GM12878 (cell line): ENCODE results near the gene FCAR.

Experiments
- BCL11A ChIP-seq: IDR thresholded peaks from 2 replicates; pipeline ENCODE4 v1.6.1; 2011; ENCODE audit warnings: low read depth, low read length
- CBX5 ChIP-seq: sonication (generic); IDR thresholded peaks from 2 replicates; pipeline ENCODE4 v1.6.1; 2016; ENCODE audit warnings: low read depth, moderate library complexity, mild to moderate bottlenecking, inconsistent platforms
- CHD2 ChIP-seq: IDR thresholded peaks from 2 replicates; pipeline ENCODE4 v1.6.1; 2011; ENCODE audit warnings: low read depth, low read length, improper control_type of control experiment, borderline replicate concordance
- CTCF ChIP-seq, 3 experiments: IDR thresholded peaks in 2 of 3; conservative IDR thresholded peaks in 1 of 3; 2 replicates each; pipeline ENCODE4 v1.5.1; 2011; ENCODE audit warnings: low read depth in 3 of 3, low read length in 3 of 3, mild to moderate bottlenecking in 3 of 3, control low read depth in 2 of 3, moderate library complexity in 2 of 3, inconsistent platforms in 1 of 3, mixed read lengths in 1 of 3; ENCODE audit not compliant: control insufficient read depth in 2 of 3, insufficient read depth in 1 of 3; ENCODE audit errors: extremely low read depth in 1 of 3
- ESRRA ChIP-seq: IDR thresholded peaks from 2 replicates; pipeline ENCODE4 v1.6.1; 2012; ENCODE audit warnings: mild to moderate bottlenecking, low read length, improper control_type of control experiment
- KDM1A ChIP-seq: fragments of 200-600 bp; sonication (generic); IDR thresholded peaks from 2 replicates; pipeline ENCODE4 v1.6.1; 2016; ENCODE audit warnings: borderline replicate concordance
- KLF5 ChIP-seq: fragments of 450-650 bp; IDR thresholded peaks from 2 replicates; pipeline ENCODE4 v1.6.1; 2014; ENCODE audit warnings: mild to moderate bottlenecking; ENCODE audit not compliant: partially characterized antibody
- MYC ChIP-seq: IDR thresholded peaks from 2 replicates; pipeline ENCODE4 v1.6.1; 2011; ENCODE audit warnings: mild to moderate bottlenecking, low read length, moderate library complexity, inconsistent platforms; ENCODE audit not compliant: insufficient read depth, insufficient replicate concordance, insufficient read length, severe bottlenecking
- NRF1 ChIP-seq: conservative IDR thresholded peaks from 2 replicates; pipeline ENCODE4 v1.6.1; 2011; ENCODE audit warnings: mild to moderate bottlenecking, low read depth, low read length, improper control_type of control experiment
- POLR2A ChIP-seq: IDR thresholded peaks from 2 replicates; pipeline ENCODE4 v1.6.1; 2011; ENCODE audit warnings: low read depth, mild to moderate bottlenecking, low read length
- POU2F2 ChIP-seq: IDR thresholded peaks from 3 replicates; pipeline ENCODE4 v1.6.1; 2011; ENCODE audit warnings: low read depth, mild to moderate bottlenecking, low read length, borderline replicate concordance
- USF2 ChIP-seq: IDR thresholded peaks from 2 replicates; pipeline ENCODE4 v1.6.1; 2011; ENCODE audit warnings: low read depth, low read length, improper control_type of control experiment, borderline replicate concordance
- TF ChIP-seq, protein P1 (sequence below): fragments of 450-650 bp; IDR thresholded peaks from 2 replicates; pipeline ENCODE4 v1.6.1; 2016; ENCODE audit warnings: mild to moderate bottlenecking

DNA sequence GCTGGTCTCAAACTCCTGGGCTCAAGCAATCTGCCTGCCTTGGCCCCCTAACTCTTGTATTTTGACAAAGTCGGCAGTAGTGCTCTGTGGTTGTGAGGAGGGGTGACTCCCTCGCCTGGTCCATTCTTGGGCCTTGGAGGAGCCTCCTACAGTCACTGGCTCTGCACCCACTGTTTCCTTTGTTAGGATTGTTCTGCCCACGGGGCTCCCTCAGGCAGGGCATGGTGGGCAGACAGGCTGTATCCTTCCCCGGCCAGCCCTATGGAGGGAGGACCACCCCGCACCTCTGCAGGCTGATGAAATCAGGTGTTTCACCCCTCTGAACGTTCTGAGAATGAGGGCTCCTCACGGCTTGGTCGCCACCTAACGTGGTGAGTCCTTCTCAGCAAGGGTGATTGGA is 9.2 kb downstream of the FCAR start:
- TF ChIP-seq CTCF (IDR thresholded peaks at IDR 0.05 in 2 of 3, conservative IDR thresholded peaks at IDR 0.05 in 1 of 3; ENCODE audit: control insufficient read depth in 2 of 3, extremely low read depth in 1 of 3, insufficient read depth in 1 of 3, low read depth in 3 of 3, low read length in 3 of 3) = no peak
- no peak for TF ChIP-seq CHD2
- TF ChIP-seq, protein P1, sequence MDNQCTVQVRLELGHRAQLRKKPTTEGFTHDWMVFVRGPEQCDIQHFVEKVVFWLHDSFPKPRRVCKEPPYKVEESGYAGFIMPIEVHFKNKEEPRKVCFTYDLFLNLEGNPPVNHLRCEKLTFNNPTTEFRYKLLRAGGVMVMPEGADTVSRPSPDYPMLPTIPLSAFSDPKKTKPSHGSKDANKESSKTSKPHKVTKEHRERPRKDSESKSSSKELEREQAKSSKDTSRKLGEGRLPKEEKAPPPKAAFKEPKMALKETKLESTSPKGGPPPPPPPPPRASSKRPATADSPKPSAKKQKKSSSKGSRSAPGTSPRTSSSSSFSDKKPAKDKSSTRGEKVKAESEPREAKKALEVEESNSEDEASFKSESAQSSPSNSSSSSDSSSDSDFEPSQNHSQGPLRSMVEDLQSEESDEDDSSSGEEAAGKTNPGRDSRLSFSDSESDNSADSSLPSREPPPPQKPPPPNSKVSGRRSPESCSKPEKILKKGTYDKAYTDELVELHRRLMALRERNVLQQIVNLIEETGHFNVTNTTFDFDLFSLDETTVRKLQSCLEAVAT = no peak
- TF ChIP-seq BCL11A = no peak
- TF ChIP-seq POLR2A = no peak
- no peak for TF ChIP-seq USF2
- TF ChIP-seq ESRRA = no peak
- no peak for TF ChIP-seq MYC
- no peak for TF ChIP-seq KDM1A
- TF ChIP-seq CBX5 = no peak
- no peak for TF ChIP-seq NRF1
- no peak for TF ChIP-seq KLF5
- TF ChIP-seq POU2F2 = no peak
